ENCODE data around the gene TMEM221. TPM values are rescaled to one million over a fixed set of nuclear protein-coding genes. Genes with fewer than 3 reads are reported as not detected.

The TMEM221 gene
- total RNA-seq = 3.6 and 4.5 TPM in 2 replicates
- long read RNA-seq, partial matches to known transcripts = 1 of 1 reads
- long read RNA-seq, other reads (novel, unspliced or antisense) = 0 of 1 reads

GRCh38 chr19:17448131-17448967 is at the start of gene TMEM221:
Gene TMEM221 (minus strand): TSS chr19:17448668. CDS start chr19:17448462, 206 bp downstream.
- TF ChIP-seq, protein P1, sequence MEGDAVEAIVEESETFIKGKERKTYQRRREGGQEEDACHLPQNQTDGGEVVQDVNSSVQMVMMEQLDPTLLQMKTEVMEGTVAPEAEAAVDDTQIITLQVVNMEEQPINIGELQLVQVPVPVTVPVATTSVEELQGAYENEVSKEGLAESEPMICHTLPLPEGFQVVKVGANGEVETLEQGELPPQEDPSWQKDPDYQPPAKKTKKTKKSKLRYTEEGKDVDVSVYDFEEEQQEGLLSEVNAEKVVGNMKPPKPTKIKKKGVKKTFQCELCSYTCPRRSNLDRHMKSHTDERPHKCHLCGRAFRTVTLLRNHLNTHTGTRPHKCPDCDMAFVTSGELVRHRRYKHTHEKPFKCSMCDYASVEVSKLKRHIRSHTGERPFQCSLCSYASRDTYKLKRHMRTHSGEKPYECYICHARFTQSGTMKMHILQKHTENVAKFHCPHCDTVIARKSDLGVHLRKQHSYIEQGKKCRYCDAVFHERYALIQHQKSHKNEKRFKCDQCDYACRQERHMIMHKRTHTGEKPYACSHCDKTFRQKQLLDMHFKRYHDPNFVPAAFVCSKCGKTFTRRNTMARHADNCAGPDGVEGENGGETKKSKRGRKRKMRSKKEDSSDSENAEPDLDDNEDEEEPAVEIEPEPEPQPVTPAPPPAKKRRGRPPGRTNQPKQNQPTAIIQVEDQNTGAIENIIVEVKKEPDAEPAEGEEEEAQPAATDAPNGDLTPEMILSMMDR (IDR thresholded peaks at IDR 0.05; ENCODE audit: unreplicated experiment) = peak; percentile 72
- Mint-ChIP-seq H3K9me3 (ENCODE audit: low read depth) (peaks cover 1% of the 10 kb centered on the region), H3K4me1 (ENCODE audit: low read depth) (no peaks in the 10 kb centered on the region), H3K4me3 (ENCODE audit: low read depth) (peak within 1 kb of the TSS; percentile 75), H3K27ac (no peak within 1 kb of the TSS), H3K36me3 (ENCODE audit: insufficient read depth) (no peaks in the 10 kb centered on the region), H3K27me3 (peaks cover 20% of the 10 kb centered on the region)
- peak; percentile 71 for DNase-seq (ENCODE audit: low spot score, unreplicated experiment)

GRCh38 chr19:17497149-17497798 is 48.8 kb upstream of the TMEM221 start:
- H3K36me3 Mint-ChIP-seq (ENCODE audit: insufficient read depth) = no peaks in the 10 kb centered on the region
- DNase-seq (ENCODE audit: low spot score, unreplicated experiment) = no peak
- no peaks in the 10 kb centered on the region for H3K9me3 Mint-ChIP-seq (ENCODE audit: low read depth)
- H3K27me3 Mint-ChIP-seq = no peaks in the 10 kb centered on the region
- TF ChIP-seq, protein P1 (IDR thresholded peaks at IDR 0.05; ENCODE audit: unreplicated experiment) = no peak
- H3K27ac Mint-ChIP-seq = no peak overlapping the region
- H3K4me1 Mint-ChIP-seq (ENCODE audit: low read depth) = peaks cover 6% of the 10 kb centered on the region
- no peak overlapping the region for H3K4me3 Mint-ChIP-seq (ENCODE audit: low read depth)

GRCh38 chr19:17496337-17496997 is 48.0 kb upstream of the TMEM221 start:
- Mint-ChIP-seq H3K4me1 (ENCODE audit: low read depth) (peaks cover 6% of the 10 kb centered on the region), H3K27me3 (no peaks in the 10 kb centered on the region), H3K36me3 (ENCODE audit: insufficient read depth) (no peaks in the 10 kb centered on the region), H3K4me3 (ENCODE audit: low read depth) (no peak overlapping the region), H3K27ac (no peak overlapping the region), H3K9me3 (ENCODE audit: low read depth) (no peaks in the 10 kb centered on the region)
- TF ChIP-seq, protein P1 (IDR thresholded peaks at IDR 0.05; ENCODE audit: unreplicated experiment) = peak; percentile 74
- DNase-seq (ENCODE audit: low spot score, unreplicated experiment) = peak; percentile 43

- Mint-ChIP-seq H3K4me1 (ENCODE audit: low read depth) (peaks cover 6% of the 10 kb centered on the region), H3K27ac (no peak overlapping the region), H3K27me3 (no peaks in the 10 kb centered on the region), H3K9me3 (ENCODE audit: low read depth) (no peaks in the 10 kb centered on the region), H3K36me3 (ENCODE audit: insufficient read depth) (no peaks in the 10 kb centered on the region), H3K4me3 (ENCODE audit: low read depth) (no peak overlapping the region)
- TF ChIP-seq, protein P1 (IDR thresholded peaks at IDR 0.05; ENCODE audit: unreplicated experiment) = no peak
- no peak for DNase-seq (ENCODE audit: low spot score, unreplicated experiment)
These were observed 47.3 kb upstream of the TMEM221 start for GRCh38 chr19:17495639-17496296.

All from progenitor cell of endocrine pancreas (in vitro differentiated cells).